ENCODE data around the gene NT5C1B.

DNA sequence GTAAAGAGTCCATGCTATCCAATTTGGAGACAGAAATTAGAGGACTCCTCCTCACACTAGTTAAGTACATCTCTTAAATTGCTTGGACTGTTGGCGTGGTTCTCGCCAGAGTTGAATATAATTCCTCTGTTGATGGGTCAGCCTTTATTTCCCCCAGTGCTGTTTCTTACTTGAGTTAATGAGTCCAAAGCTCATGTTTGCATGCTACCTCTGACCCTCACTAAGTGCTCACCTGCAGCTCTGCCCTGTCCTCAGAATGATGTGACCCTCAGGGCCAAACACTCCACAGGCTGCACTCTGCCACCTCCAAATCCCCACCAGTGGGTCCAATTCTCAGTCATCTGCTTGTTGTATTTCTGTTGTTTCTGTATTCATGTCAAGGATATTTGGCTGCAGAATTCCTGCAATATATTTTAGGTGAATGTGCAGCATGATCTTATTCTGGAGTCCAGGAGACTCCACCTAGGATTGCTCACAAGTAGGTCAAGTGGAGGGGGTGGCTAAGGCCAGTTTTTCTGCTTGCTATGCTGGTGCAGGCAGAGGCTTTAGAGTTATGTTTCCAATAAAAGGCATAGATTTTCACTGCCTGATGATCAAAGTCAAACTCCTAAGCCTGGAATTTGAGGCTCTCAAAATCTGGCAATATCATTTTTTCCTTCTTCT is 66.8 kb downstream of the NT5C1B start:
- TF ChIP-seq, protein P1, sequence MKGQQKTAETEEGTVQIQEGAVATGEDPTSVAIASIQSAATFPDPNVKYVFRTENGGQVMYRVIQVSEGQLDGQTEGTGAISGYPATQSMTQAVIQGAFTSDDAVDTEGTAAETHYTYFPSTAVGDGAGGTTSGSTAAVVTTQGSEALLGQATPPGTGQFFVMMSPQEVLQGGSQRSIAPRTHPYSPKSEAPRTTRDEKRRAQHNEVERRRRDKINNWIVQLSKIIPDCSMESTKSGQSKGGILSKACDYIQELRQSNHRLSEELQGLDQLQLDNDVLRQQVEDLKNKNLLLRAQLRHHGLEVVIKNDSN (IDR thresholded peaks at IDR 0.05; ENCODE audit: borderline replicate concordance, extremely low read length, insufficient read depth, low read depth, low read length): no peak
- TF ChIP-seq, protein P2, sequence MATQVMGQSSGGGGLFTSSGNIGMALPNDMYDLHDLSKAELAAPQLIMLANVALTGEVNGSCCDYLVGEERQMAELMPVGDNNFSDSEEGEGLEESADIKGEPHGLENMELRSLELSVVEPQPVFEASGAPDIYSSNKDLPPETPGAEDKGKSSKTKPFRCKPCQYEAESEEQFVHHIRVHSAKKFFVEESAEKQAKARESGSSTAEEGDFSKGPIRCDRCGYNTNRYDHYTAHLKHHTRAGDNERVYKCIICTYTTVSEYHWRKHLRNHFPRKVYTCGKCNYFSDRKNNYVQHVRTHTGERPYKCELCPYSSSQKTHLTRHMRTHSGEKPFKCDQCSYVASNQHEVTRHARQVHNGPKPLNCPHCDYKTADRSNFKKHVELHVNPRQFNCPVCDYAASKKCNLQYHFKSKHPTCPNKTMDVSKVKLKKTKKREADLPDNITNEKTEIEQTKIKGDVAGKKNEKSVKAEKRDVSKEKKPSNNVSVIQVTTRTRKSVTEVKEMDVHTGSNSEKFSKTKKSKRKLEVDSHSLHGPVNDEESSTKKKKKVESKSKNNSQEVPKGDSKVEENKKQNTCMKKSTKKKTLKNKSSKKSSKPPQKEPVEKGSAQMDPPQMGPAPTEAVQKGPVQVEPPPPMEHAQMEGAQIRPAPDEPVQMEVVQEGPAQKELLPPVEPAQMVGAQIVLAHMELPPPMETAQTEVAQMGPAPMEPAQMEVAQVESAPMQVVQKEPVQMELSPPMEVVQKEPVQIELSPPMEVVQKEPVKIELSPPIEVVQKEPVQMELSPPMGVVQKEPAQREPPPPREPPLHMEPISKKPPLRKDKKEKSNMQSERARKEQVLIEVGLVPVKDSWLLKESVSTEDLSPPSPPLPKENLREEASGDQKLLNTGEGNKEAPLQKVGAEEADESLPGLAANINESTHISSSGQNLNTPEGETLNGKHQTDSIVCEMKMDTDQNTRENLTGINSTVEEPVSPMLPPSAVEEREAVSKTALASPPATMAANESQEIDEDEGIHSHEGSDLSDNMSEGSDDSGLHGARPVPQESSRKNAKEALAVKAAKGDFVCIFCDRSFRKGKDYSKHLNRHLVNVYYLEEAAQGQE (IDR thresholded peaks at IDR 0.05; ENCODE audit: low read depth, low read length): no peak
- TF ChIP-seq NR2C1 (IDR thresholded peaks at IDR 0.05) (no peak), RAD21 (IDR thresholded peaks at IDR 0.05; ENCODE audit: insufficient read depth, low read depth, low read length) (no peak), NRF1 (conservative IDR thresholded peaks at IDR 0.05; ENCODE audit: low read depth, low read length) (no peak), POLR2A (IDR thresholded peaks at IDR 0.05; ENCODE audit: low read depth, low read length) (no peak), HDGF (IDR thresholded peaks at IDR 0.05) (no peak), ZNF207 (IDR thresholded peaks at IDR 0.05; ENCODE audit: borderline replicate concordance) (no peak), TBL1XR1 (IDR thresholded peaks at IDR 0.05; ENCODE audit: low read depth, low read length) (no peak), ZSCAN29 (IDR thresholded peaks at IDR 0.05) (no peak)
- TF ChIP-seq, protein P3, sequence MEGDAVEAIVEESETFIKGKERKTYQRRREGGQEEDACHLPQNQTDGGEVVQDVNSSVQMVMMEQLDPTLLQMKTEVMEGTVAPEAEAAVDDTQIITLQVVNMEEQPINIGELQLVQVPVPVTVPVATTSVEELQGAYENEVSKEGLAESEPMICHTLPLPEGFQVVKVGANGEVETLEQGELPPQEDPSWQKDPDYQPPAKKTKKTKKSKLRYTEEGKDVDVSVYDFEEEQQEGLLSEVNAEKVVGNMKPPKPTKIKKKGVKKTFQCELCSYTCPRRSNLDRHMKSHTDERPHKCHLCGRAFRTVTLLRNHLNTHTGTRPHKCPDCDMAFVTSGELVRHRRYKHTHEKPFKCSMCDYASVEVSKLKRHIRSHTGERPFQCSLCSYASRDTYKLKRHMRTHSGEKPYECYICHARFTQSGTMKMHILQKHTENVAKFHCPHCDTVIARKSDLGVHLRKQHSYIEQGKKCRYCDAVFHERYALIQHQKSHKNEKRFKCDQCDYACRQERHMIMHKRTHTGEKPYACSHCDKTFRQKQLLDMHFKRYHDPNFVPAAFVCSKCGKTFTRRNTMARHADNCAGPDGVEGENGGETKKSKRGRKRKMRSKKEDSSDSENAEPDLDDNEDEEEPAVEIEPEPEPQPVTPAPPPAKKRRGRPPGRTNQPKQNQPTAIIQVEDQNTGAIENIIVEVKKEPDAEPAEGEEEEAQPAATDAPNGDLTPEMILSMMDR (IDR thresholded peaks at IDR 0.05 in 2 of 3, conservative IDR thresholded peaks at IDR 0.05 in 1 of 3; ENCODE audit: control insufficient read depth in 2 of 3, extremely low read depth in 1 of 3, insufficient read depth in 1 of 3, low read depth in 3 of 3, low read length in 3 of 3): no peak
- TF ChIP-seq, protein P4, sequence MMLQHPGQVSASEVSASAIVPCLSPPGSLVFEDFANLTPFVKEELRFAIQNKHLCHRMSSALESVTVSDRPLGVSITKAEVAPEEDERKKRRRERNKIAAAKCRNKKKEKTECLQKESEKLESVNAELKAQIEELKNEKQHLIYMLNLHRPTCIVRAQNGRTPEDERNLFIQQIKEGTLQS (IDR thresholded peaks at IDR 0.05; ENCODE audit: borderline replicate concordance, extremely low read depth, low read depth, low read length): no peak

Data from GM12878 (cell line).